Astrocyte of the spinal cord (primary cell): ENCODE results near the gene POLL.
A peak's percentile ranks its signal among the peaks of the same experiment; 100 is the strongest.
"Not testable (repeated sequence)": the region's sequence is repeated elsewhere in the genome, so short reads cannot be mapped to it uniquely, and the experiment has no call there.

ENCODE experiments used
- DNase-seq: peaks from one replicate; pipeline ENCODE4 v3.0.0; 2011; ENCODE audit warnings: low read depth, low spot score
- H3K4me3 ChIP-seq: 2 replicates; pipeline ENCODE4 v1.5.1; 2011; ENCODE audit warnings: low read depth, mild to moderate bottlenecking, low read length, moderate library complexity
- in situ Hi-C: cut with HindIII; loops from 2 replicates; pipeline ENCODE4 v1.10.0; 2017; ENCODE audit warnings: low sequenced_read_pairs
- TF ChIP-seq, protein P1 (sequence below): IDR thresholded peaks from 2 replicates; pipeline ENCODE4 v1.5.1; 2012; ENCODE audit warnings: low read depth, mild to moderate bottlenecking, low read length, inconsistent platforms

POLL gene

DNA sequence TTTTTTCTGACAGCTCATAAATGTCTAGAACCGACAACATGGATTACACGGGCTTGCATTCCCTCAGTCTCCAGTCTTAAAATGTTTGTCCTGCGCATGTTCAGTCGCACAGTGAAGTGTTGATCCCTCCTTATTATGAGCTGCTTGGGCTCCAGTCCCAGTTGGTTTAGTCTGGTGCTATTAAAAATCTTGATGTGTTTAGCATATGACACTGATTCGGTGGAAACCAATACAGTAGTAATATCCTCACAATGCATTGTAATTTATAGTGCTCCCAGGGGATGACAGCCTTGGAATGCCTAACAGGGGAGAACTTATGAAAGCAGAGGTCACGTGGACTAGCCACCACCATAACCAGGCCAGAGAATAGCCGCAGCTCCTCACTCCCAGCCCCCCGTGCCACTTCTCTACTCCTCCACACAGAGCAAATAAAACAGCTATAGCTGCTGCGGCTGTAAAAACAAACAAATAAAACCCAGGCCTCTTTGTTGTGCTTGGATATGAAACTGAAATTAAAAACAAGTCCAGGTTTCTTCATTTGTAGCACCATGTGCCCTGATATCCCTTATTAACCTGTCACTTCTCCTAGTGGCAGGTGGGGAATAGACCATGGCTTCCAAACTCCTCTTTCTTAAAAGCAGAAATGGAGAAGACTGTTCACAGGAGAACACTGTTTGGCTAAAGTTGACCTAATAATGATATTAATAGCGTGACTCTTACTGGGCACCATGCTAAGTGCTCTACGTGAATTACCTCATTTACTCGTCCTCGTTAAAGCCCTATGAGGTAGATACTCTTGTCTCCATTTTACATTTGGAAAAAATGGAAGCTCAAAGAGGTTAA lies 7.8 kb upstream of the POLL start:
- in situ Hi-C loops: no loop called here
- TF ChIP-seq, protein P1, sequence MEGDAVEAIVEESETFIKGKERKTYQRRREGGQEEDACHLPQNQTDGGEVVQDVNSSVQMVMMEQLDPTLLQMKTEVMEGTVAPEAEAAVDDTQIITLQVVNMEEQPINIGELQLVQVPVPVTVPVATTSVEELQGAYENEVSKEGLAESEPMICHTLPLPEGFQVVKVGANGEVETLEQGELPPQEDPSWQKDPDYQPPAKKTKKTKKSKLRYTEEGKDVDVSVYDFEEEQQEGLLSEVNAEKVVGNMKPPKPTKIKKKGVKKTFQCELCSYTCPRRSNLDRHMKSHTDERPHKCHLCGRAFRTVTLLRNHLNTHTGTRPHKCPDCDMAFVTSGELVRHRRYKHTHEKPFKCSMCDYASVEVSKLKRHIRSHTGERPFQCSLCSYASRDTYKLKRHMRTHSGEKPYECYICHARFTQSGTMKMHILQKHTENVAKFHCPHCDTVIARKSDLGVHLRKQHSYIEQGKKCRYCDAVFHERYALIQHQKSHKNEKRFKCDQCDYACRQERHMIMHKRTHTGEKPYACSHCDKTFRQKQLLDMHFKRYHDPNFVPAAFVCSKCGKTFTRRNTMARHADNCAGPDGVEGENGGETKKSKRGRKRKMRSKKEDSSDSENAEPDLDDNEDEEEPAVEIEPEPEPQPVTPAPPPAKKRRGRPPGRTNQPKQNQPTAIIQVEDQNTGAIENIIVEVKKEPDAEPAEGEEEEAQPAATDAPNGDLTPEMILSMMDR: no peak

DNA sequence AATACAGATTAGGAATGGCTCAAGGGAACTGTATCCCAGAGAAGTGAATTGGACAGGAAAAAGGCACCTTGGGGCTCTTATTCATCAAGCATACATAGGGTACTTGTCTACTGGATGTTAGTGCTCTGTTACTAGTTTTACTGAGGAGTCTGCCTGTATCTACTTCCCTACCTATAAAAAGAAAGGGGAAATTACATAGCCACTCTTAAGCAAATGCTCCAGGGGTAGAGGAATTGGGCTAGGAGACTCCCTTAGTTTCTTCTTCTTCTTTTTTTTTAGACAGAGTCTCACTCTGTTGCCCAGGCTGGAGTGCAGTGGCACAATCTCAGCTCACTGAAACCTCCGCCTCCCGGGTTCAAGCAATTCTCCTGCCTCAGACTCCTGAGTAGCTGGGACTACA lies 5.3 kb upstream of the POLL start:
- in situ Hi-C loops, H3K4me3 ChIP-seq, DNase-seq: not testable (repeated sequence)

More for the DNA sequence above, 7.8 kb upstream of the POLL start:
- no peak overlapping the region for H3K4me3 ChIP-seq
- DNase-seq: no peak

DNA sequence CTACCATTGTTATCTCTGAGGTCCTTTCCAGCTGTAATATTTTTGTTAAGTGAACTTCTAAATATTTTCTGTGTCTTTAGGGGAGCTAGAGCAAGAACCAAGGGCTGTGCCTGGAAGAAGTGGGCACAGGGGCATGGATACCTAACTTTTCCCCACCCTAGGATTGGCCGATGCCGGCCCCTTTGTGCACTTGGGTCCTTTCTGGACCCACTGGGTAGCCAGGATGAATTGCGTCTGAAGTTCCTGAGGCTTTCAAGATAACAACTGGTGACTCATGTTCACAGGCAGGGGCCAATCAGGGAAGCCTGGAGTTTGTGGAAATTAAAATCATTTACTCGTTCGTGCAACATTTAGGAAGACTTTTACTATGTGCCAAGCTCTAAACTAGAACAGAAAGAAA lies 822 bp upstream of the POLL start:
- TF ChIP-seq, protein P1: no peak
- in situ Hi-C loops: no loop called here
- H3K4me3 ChIP-seq: peak overlapping the region; percentile 96
- peak; percentile 27 for DNase-seq

DNA sequence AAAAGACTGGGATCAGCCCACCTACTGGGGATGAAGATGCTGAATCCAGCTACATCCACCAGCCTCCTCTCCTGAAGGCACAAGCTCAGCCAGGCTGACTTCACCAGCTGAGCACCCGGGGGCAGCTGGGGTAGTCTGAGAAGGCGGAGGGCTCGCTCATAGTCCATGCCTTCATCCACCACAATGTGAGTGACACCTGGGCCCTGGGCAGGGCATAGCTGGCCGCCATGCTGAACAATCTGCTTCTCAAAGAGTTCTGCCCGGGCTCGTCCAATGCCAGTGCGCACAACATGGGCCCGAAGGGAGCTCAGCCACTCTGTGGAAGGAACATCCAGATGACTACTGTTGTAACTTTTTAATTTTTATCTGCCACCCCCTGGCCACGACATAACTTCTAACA lies 2.2 kb downstream of the POLL start:
- no peak overlapping the region for H3K4me3 ChIP-seq
- TF ChIP-seq, protein P1: no peak
- no peak for DNase-seq
- in situ Hi-C loops: no loop called here

DNA sequence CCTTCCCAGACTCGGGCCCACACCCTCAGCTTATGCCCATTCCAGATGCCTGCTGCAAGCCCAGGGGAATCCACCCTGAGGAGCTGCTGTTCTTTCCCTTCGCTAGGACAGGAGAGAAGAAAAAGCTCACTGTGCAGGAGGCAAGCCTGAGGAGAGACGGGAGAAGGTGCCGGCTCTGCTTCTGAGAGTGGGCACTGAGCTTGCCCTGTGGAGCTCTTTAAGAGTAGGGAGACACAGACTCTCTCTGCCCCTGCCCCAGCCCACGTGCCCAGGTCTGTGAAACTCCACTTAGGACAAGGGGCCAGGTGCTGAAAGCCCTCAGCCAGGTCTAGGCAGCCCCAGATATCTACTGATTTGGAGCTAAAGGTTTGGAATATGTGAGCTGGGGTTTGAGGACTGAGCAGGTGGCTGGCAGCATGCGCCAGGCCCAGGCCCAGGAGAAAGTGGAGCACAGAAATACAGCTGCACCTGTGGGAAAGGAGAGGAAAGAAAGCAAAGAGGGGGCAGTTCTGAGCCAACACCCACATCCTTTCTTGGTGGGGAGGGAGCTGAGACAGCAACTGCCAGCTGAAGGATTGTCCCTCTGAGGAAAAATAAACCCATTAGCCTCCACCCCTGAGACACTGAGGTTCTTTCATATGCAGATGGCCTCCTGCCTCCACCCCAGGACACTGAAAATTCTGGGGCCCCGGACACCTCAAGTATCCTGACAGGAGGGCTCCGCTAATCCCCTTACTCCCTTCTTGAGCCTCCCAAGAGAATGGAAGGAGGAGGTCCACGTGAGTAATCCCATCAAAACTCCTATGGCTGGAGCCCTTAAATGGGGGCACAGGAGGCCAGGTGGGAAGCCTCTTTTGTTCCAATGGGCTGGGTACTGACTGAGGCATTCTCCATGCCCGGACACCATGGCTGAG lies 7.3 kb downstream of the POLL start:
- in situ Hi-C loops: no loop called here
- no peak overlapping the region for H3K4me3 ChIP-seq
- TF ChIP-seq, protein P1: no peak
- DNase-seq: no peak

DNA sequence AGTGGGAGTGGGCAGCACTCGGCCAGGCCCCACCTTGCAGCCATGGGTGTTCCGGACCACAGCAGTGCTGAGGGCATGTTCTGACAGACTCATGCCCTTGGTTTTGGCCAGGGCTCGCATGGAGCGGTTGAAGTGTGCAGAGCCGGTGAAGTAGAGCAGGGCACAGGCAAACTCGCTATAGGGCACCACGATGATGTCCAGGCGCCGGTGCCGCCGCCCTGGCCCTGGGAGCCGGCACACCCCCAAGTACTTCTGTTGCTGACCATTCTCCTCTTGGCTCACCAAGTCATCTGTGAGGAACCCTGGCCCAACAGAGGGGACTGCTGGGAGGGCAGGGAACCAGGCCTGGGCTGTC lies 8.6 kb downstream of the POLL start:
- no peak for DNase-seq
- TF ChIP-seq, protein P1: no peak
- no peak overlapping the region for H3K4me3 ChIP-seq
- in situ Hi-C loops: no loop called here
